Measurements from ENCODE around the gene DCDC2C. TPM values are rescaled to one million over a fixed set of nuclear protein-coding genes. Genes with fewer than 3 reads are reported as not detected.

DCDC2C gene
- polyA plus RNA-seq, 10 donors: 0.16 to 1.1 (median 0.42) TPM; not detected in 2

- DNase-seq: no peak
Measured at GRCh38 chr2:3743951-3744555, 40.7 kb downstream of the DCDC2C start.

DNA sequence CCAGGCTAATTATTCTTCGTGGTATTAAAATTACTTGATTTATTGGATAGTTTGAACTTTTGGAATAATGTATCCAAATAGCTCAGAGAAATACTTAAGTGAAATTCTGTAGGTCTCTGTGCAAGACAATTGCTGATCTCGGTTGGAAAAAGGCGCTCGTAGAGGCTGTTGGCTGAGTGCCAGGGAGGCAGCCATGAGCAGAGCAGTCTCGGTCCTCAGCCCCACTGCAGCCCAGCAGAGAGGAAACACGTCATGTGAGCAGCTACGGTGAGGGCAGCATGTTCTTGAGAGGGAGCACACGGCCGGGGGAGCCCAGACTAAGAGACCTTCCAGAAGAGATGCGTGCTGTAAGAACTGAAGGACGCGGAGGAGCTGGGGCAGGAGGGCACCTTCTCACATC is 42.5 kb downstream of the DCDC2C start:
- DNase-seq: no peak

DNA sequence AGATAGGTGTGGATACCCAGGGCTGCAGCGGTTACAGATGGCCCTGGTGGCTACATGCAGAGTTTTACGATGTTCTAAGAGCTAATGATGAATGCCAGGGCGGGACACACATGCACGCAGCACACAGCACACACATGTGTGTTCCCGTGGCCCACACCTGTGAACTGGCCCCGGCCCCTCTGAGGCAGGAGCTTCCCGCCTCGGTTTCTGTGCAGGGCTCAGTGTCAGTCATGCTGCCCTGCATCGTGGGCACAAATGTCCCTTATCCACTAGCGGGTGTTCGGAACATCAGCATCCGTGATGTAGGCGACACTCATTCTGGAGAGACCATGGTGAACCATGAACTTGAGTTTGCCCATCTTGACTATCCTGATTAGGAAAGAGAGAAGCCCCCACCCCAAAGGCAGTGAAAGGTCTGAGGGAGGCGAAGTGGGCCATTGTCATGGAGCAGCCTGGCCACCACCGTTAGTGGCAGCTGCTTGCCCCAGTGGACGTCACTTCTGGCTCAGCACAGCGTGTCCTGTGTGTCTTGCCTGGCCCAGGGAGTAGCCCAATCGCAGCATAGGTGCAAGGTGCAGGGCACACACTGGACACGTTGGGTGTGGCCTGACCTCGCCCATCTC is 43.8 kb downstream of the DCDC2C start:
- no peak for DNase-seq

DNA sequence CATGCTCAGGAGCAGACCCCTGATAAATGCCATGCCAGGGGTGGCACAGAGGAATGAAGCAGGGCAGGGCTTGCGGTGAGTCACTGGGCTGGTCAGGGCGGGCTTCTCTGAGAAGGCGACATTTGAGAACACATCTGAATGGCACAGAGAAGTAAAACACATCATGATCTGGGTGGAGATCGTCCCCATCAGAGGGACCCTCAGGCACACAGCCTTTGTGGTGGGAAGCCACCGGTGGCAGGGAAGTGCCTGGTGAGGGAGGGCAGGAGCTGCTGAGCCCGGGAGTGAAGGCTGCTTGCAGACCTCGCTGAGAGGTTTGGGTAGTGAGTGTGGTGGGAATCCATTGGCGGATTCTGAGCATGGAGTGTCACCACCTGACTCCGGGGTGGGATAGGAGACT is 44.5 kb downstream of the DCDC2C start:
- DNase-seq: no peak

- no peak for DNase-seq
Measured at GRCh38 chr2:3749201-3749600, 45.8 kb downstream of the DCDC2C start.

DNA sequence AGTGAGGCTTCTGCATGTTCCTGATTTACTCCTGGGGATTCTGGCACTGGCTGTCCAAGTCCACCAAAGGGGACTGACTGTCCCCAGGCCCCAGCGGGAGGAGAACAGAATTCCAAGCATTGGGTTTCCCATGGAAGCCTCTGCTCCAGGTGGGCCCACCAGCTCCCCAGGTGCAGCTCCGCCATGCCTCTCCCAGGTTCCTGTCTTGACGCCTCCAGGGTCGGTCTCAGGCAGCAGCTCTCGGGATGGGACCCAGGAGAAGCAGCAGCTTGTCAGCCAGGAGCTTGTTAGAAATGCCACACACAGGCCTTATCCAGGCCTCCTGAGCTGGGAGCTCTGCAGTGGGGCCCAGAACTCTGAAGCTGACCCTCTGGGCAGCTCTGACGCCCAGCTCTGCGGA is 47.9 kb downstream of the DCDC2C start:
- no peak for DNase-seq

DNA sequence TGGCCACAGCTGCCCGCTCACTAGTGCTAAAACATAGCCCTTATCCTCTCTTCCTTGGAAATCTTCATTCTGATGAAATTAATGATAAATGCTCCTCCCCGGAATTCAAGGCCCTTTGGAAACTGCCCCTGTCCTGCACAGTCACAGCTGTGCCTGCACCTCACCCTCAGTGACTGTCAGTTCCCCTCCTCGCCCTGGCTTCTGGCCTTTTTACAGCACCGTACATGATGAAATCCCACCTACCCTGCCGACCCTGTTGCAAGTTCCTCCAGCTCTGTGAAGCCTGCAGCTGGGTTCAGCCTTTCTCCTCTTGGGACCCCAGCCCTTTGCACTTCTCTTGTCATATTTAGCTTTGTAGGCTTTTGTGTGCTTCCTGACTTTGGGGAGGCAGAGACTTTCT is 48.4 kb downstream of the DCDC2C start:
- DNase-seq: peak in 1 of 3 donors; percentile 50

- DNase-seq: no peak
Measured at GRCh38 chr2:3752376-3752775, 49.0 kb downstream of the DCDC2C start.

GRCh38 chr2:3753561-3753960 is 50.2 kb downstream of the DCDC2C start:
- no peak for DNase-seq

DNA sequence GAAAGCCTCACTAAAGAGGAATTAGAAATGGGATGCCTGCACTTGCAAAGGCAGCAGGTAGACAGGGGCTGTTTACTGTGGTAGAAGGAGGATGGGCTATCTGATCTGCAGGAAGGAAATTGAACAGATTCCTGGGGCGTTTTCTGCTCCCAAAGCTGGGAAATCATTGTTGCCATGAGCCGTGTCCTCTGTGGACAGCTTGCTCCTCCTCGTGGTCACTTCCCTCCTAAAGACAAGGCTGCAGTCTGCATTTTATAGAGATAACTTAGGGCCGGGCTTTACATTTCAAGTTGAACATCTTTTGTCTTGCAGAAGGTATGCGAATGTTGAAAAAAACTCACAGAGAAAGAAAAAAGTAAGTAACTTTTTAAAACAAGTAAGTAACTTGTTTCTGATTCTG is 50.9 kb downstream of the DCDC2C start:
- peak in 1 of 3 donors; percentile 30 for DNase-seq

DNA sequence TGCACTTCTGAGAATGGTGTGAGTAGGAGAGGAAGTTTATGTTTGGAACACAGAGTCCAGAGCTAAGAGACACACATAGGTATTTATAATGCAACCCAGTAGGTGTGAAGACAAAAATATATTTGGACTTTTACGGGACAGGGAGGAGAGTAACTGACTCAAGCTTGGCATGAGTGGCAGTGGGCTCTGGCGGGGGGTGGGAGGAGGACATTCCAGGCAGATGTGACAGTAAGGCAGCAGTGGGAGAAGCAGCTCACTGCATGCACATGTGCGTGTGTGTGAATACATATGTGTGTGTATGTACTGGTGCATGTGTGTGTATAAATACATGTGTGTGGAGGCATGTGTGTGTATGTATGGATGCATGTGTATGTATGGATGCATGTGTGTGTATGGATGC is 51.4 kb downstream of the DCDC2C start:
- DNase-seq: no peak

DNA sequence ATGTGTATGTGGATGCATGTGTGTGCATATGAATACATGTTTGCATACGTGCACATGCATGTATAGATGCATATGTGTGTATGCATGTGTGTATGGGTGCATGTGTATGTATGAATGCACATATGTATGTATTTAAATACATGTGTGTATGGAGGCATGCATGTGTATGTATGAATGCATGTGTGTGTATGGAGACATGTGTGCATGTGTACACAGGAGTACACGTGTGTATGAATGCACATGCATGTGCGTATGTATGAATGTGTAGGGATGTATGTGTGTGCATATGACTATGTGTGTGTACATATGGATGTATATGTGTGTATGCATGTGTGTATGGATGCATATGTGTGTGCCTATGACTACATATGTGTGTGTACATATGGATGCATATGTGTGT is 51.9 kb downstream of the DCDC2C start:
- no peak for DNase-seq

DNA sequence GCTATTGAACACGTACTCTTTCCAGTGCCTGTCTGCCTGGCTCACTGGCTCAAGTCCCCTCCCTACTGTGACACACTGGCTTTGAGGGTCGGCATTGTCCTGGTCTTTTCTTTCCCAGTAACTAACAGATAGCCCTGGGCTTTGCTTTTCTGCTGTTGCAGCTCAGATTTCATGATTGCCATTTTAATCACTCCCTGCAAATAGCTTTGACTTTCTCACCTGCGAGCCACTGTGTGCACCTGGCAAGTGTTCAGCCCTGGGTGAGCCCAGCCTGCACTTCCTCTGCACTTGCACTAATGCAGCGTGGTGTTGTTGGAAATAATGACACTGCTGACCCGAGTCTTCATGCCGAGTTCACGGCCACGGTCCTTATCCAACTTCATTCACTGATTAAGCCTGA is 52.9 kb downstream of the DCDC2C start:
- no peak for DNase-seq

DNA sequence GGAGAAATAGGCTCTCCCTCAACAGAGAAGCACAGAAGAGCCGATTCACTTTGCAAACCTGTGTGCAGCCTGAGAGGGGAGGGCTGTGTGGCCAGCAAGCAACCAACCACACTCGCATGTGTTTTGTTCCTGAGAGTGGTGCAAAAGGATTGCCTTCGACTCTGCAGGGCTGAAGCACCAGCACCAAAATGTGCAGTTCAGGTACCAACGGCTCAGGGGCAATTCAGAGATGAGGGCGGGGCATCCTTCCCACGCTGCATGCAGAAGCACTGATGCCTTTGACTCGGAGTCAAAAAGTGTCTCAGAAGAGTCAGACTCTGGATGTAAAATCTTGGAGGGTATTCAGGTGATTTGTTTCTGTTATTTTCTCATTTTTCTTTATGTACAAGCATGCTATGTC is 55.5 kb downstream of the DCDC2C start:
- DNase-seq: no peak

- peak in 1 of 3 donors; percentile 45 for DNase-seq
Measured at GRCh38 chr2:3759331-3759730, 56.0 kb downstream of the DCDC2C start.

GRCh38 chr2:3759761-3760160 is 56.4 kb downstream of the DCDC2C start:
- DNase-seq: peak in 1 of 3 donors; percentile 36

DNA sequence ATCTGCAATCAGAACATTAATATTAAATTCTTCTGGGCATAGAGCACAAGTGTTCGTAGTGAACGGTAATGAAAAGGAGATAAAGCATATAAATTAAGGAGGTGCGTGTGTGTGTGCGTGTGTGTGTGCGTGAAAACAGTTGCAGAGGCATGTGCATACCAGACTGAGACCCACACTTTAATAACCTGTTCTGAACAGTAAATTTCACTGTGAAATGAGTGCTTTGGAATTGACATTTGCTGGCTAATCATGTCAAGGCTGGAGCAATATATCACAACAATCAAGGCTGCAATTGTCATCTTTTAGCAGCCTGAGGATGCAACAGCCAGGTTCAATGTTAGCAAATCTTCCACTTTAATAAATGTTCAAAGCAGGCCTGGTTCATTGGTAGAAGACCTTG is 57.9 kb downstream of the DCDC2C start:
- DNase-seq: no peak

DNA sequence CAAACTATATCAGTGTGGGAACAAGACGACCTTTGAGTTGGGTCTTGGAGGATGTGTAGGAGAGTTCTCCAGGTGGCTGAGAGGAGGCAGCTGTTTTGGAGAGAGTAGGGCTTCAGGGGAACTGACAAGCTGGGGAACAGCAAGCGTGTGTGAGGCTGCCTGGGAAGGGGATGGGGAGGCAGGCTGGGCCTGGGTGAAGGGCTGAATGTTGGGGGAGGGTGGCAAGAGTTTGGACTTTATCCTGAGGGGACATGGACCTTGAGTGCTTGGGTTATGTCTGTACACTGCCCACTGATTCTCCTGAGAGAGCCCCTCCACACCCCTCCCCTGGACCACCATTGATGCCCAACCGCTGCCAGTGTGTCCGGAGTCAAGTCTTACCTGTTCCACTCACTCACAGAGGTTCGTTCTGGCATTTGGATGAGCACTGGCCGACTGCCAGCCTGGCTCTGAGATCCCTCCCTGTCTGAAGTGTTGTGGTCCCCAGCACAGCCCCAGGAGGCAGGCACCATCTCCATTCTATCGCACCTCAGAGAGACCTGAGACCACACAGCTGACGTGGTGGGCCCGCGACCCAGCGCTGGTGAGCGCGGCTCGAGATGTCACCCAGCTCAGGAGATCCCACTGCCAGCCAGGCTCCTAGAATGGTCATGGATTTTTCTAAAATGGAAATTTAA is 59.5 kb downstream of the DCDC2C start:
- no peak for DNase-seq

GRCh38 chr2:3766824-3767223 is 63.4 kb downstream of the DCDC2C start:
- DNase-seq: no peak

DNA sequence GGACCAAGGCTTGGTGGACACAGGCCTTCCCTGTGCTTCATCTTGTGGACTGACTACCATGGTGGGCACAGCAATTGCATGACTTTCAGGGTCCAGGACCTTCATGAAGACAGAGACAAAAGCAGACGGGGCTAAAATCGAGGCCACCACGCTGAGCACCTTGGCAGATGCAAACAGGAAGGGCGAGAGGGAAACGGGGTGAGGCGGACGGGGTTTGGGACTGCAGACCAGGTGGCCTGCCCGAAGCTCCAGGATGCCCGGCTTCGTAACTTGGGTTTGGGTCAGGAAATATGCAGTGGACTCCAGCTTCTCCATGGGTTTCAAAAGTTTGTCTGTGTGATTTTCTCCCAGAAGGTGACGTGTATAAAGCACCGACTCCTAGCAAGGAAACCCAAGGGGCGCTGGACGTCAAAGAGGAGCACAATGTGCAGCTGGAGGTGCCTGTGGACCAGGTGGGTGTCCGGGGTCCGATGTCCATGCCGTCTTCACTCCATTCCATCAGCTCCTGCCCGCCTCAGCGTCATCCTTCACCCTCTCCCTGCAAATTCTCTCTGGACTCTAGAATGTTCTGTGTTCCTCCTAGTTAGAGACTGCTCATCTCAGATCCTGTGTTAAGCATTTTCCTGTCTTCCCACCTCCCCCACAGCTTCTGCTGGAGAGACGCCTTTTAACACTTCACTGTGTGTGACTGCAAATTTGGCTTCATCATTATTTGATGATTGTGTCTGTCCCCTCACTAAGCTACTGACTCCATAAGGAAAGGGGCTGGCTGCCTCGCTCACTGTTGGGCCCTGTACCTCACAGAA is 65.8 kb downstream of the DCDC2C start:
- DNase-seq: no peak

DNA sequence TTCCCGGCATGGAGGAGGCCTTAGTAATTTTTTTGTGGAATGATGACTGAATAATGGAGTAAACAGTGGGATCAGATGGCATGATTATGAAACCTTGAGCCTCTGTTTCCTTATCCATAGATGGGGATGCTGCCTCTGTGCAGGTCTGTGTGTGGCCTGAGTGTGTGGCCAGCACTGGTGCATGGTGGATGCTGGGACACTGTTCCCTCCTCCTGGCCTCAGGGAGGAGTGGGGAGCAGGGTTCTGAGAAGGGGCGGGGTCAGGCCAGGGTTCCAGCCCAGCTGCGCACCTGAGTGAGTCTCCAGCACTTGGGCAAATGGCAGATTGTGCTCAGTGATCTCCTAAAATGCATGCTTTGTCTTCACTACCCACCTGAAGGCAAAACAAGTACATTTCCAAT is 66.4 kb downstream of the DCDC2C start:
- DNase-seq: no peak

DNA sequence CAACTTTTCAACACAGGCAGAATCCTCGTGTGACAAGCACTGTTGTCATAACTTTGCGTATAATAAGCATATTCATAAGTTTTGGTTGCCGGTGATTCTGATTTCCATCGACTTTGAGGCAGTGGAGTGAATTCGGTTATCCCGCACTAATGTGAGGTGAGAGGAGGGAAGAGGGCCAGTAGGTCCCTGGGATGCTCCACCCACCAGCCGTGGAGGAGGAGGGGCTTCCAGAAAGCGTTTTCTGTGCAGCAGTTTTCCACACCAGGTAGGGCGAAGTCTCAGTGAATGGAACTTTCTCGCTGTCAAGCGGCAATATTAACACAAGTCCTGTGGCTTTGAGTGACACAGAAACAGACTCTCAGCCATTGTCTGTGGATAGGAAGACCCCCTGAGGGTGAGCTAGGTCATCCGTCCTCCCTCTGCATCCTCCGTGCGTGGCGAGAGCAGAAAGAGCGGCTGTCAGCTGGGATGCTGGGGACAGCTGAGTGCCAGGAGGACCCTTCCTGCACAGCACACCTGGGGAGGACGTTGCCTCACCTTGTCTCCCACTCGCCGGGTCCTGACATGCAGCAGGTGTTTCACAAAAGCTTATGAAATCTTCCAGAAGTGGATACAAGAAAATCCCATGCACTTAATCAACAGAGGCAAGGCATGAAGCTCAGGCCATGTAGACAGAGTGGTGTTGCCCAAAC is 67.5 kb downstream of the DCDC2C start:
- no peak for DNase-seq
